Mesothelial cell of epicardium (in vitro differentiated cells): Measurements from ENCODE around the gene CIZ1. TPM values are rescaled to one million over a fixed set of nuclear protein-coding genes. Genes with fewer than 3 reads are reported as not detected.

Experiments used
- DNase-seq, 2 experiments: peaks; one replicate each; pipeline ENCODE4 v3.0.0; 2021; ENCODE audit warnings: low spot score in 2 of 2; ENCODE audit not compliant: unreplicated experiment in 2 of 2
- H3K27ac Mint-ChIP-seq: 2 replicates; pipeline ENCODE4 v1.8.0; 2021; ENCODE audit warnings: mixed read lengths
- H3K27me3 Mint-ChIP-seq: 2 replicates; pipeline ENCODE4 v1.8.0; 2021; ENCODE audit warnings: low read depth, mixed read lengths
- H3K36me3 Mint-ChIP-seq: 2 replicates; pipeline ENCODE4 v1.8.0; 2021; ENCODE audit warnings: mixed read lengths
- H3K4me1 Mint-ChIP-seq: 2 replicates; pipeline ENCODE4 v1.8.0; 2021; ENCODE audit warnings: mixed read lengths
- H3K4me3 Mint-ChIP-seq: 2 replicates; pipeline ENCODE4 v1.8.0; 2021; ENCODE audit warnings: mild to moderate bottlenecking, moderate library complexity, mixed read lengths
- H3K9me3 Mint-ChIP-seq: 2 replicates; pipeline ENCODE4 v1.8.0; 2021; ENCODE audit warnings: mixed read lengths
- total RNA-seq: library from RNA; stranded (reverse); gene quantifications from 3 replicates; pipeline ENCODE4 v1.2.1, GENCODE V29; 2021
- TF ChIP-seq, protein P1 (sequence below): fragments of 200-600 bp; sonication (generic); IDR thresholded peaks from one replicate; pipeline ENCODE4 v1.5.0; 2021; ENCODE audit warnings: antibody characterized with exemption; ENCODE audit not compliant: unreplicated experiment

Gene CIZ1
- total RNA-seq, 1 donor from 2014 or later: 152 TPM

DNA sequence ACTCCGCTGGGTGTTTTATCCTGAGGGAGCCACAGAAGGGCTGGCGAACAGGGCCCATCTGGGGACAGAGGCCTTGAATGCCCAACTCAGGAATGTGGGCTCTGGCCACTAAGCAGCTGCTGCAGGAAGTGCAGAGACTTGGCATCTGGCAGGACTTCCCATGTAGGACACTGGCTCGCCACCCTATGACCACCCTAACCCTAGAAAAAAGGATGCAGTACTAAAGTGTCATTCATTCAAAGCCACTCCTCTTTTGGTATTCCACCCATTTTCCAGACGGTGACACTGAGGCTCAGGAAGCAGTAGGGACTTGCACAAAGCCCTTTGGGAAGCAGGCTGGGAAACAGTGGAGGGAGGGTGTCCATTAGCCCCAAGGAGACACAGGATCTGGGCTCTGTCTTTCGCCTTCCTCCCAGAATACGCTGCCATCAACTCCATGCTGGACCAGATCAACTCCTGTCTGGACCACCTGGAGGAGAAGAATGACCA is 28.3 kb downstream of the CIZ1 start:
- no peak overlapping the region for H3K4me3 Mint-ChIP-seq
- DNase-seq: no peak
- no peaks in the 10 kb centered on the region for H3K9me3 Mint-ChIP-seq
- peaks cover 4% of the 10 kb centered on the region for H3K4me1 Mint-ChIP-seq
- no peaks in the 10 kb centered on the region for H3K27me3 Mint-ChIP-seq
- peaks cover 30% of the 10 kb centered on the region for H3K36me3 Mint-ChIP-seq
- TF ChIP-seq, protein P1, sequence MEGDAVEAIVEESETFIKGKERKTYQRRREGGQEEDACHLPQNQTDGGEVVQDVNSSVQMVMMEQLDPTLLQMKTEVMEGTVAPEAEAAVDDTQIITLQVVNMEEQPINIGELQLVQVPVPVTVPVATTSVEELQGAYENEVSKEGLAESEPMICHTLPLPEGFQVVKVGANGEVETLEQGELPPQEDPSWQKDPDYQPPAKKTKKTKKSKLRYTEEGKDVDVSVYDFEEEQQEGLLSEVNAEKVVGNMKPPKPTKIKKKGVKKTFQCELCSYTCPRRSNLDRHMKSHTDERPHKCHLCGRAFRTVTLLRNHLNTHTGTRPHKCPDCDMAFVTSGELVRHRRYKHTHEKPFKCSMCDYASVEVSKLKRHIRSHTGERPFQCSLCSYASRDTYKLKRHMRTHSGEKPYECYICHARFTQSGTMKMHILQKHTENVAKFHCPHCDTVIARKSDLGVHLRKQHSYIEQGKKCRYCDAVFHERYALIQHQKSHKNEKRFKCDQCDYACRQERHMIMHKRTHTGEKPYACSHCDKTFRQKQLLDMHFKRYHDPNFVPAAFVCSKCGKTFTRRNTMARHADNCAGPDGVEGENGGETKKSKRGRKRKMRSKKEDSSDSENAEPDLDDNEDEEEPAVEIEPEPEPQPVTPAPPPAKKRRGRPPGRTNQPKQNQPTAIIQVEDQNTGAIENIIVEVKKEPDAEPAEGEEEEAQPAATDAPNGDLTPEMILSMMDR: no peak
- H3K27ac Mint-ChIP-seq: no peak overlapping the region

DNA sequence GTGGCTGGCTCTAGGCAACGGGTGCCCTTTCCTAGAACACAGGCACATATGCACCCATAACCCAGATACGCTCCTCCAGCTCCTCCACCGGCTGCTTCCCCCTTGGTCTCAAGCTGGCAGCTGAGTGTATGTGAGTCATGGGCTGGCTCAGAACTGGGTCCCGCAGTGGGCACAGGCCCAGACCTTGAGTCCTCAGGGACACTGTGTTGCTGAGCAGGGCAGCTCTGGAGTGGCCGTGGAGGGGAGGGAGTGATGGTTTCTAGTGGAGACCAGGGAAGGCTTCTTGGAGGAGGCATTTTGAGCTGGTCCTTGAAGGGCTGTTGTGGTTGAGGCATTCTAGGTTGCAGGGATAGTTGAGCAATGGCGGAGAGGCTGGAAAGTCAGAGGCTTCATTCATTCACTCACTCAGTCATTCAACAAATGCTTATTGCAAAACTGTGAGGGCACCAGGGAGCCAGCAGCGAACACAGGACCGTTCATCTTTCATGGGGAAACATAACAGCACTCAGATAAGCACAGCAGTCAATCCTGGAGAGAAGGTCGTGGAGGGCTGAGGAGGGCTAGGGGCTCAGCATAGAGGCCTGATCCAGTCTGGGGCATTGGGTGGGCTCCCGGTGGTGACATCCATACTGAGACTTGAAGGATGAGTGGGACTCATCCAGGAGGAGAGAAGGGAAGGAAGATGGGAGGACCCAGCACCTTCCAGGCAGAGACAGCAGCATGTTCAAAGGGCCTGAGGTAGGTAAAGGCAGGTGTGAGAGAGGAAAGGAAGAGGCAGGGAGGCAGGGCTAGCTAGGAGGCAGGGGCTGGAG is 29.0 kb downstream of the CIZ1 start:
- no peak overlapping the region for H3K27ac Mint-ChIP-seq
- no peaks in the 10 kb centered on the region for H3K9me3 Mint-ChIP-seq
- H3K36me3 Mint-ChIP-seq: peaks cover 28% of the 10 kb centered on the region
- TF ChIP-seq, protein P1: no peak
- peak overlapping the region; percentile 22 for H3K4me3 Mint-ChIP-seq
- no peak for DNase-seq
- H3K27me3 Mint-ChIP-seq: no peaks in the 10 kb centered on the region
- peaks cover 4% of the 10 kb centered on the region for H3K4me1 Mint-ChIP-seq

DNA sequence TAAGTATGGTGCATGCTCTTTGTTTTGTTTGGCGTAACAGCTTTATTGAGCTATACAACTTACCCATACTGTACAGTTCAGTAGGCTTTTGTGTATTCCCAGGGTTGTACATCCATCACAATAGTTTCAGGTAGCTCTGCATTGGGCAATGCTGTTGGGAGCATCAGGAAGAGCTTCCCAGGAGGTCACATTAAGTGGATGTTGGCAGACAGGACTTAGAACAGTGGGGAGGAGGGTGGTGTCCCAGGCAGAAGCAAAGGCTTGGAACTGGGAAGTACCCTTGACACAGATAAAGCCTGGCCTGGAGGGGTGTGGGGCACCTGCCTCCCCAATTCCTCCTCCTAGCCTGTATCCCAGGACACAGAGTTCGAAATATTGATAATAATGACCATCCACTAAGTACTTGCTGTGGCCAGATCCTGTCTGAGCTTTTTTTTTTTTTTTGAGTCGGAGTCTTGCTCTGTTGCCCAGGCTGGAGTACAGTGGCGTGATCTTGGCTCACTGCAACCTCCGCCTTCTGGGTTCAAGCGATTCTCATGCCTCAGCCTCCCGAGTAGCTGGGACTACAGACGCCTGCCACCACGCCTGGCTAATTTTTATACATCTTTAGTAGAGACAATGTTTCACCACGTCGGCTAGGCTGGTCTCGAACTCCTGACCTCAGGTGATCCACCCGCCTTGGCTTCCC is 30.0 kb downstream of the CIZ1 start:
- no peaks in the 10 kb centered on the region for H3K27me3 Mint-ChIP-seq
- no peak overlapping the region for H3K27ac Mint-ChIP-seq
- H3K36me3 Mint-ChIP-seq: peaks cover 20% of the 10 kb centered on the region
- no peak for DNase-seq
- H3K9me3 Mint-ChIP-seq: no peaks in the 10 kb centered on the region
- H3K4me3 Mint-ChIP-seq: peak overlapping the region; percentile 70
- H3K4me1 Mint-ChIP-seq: peaks cover 4% of the 10 kb centered on the region
- TF ChIP-seq, protein P1: no peak

DNA sequence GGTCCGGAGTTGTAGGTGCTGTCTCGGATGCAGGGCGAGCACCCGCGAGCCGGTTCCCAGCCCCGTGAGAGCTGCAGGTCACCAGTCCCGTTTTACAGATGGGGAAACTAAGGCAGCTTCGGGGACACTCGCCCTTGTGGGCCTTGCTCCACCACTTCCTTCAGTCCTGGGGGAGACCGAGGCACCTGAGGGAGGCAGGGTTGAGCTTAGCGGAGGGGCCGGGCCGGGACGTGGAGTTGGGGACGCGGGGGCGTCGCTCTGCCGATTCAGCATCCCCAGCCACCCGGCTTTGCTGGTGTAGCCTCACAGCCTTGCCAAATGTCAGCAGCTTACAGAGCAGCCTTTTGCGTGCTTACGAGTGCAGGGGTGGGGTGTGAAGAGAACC is 30.8 kb downstream of the CIZ1 start:
- peaks cover 15% of the 10 kb centered on the region for H3K36me3 Mint-ChIP-seq
- H3K4me3 Mint-ChIP-seq: peak overlapping the region; percentile 70
- TF ChIP-seq, protein P1: no peak
- DNase-seq: no peak
- H3K27ac Mint-ChIP-seq: no peak overlapping the region
- H3K27me3 Mint-ChIP-seq: no peaks in the 10 kb centered on the region
- no peaks in the 10 kb centered on the region for H3K9me3 Mint-ChIP-seq
- H3K4me1 Mint-ChIP-seq: peaks cover 4% of the 10 kb centered on the region

DNA sequence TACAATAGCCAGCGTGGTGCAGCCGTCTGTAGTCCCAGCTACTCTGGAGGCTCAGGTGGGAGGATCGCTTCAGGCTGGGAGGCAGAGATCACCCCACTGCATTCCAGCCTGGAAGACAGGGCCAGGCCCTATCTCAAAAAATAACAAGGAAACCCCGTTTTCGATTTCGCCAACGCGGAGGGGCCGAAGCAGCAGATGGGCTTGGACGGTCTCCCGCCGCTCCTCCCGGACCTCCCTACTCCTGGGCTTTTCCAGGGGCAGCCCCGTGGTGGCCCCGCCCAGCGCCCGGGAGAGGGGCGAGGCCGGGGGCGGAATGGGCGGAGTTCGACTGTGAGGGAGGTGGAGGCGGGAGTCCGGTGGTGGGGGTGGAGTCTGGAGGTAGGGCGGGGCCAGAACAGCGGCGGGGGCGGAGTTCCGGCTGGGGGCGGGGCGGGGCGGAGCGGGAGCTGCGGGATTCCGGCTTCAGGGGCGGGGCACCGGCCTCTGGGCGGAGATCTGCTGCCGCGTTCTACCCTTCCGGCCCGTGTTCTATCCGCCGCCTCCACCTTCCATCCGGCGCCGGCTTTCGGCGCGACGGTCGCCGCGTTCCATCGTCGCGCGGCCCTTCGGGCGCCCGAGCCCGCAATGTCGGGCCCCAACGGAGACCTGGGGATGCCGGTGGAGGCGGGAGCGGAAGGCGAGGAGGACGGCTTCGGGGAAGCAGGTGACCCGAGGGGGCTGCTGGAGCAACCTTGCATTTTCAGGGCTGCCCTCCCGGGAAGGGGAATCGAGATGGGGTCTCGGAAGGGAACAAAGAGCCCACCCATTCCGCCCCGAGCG is 31.4 kb downstream of the CIZ1 start, which contains the start of gene BBLN:
Gene BBLN, plus strand, starts transcription at position 482 of the 819 bp plus-strand sequence. Its CDS starts 143 bp downstream, at position 625.
- Mint-ChIP-seq H3K27me3 (no peaks in the 10 kb centered on the region), H3K4me3 (peak within 1 kb of the TSS; percentile 70), H3K4me1 (peaks cover 4% of the 10 kb centered on the region), H3K36me3 (peaks cover 15% of the 10 kb centered on the region), H3K27ac (peak within 1 kb of the TSS; percentile 76), H3K9me3 (no peaks in the 10 kb centered on the region)
- peak; percentile 94 to 96 for DNase-seq
- TF ChIP-seq, protein P1: no peak
